Measurements from ENCODE around the gene UCK2.

The UCK2 gene

DNA sequence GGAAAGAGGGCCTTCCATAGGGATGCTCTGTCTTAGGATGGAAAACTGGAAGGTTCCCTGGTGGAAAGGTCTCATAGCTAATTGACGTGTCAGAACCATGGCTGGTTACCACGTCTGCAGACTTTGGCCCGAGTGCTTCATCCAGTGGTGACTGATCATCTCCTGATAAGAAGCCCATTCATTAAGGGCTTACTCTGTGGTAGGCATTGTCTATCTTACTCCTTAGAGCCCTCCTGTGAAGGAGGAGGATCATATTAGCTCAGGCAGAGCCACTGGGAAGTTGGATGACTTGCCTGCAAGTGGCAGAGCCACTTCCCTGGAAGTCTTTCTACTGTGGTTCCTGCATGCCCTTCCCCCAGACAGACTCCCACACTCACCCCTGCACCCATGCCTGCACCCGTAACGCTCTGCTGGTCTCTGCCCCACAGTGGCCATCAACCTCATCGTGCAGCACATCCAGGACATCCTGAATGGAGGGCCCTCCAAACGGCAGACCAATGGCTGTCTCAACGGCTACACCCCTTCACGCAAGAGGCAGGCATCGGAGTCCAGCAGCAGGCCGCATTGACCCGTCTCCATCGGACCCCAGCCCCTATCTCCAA, 79.9 kb downstream of the UCK2 start:
- Histone ChIP-seq H4K20me1 (ENCODE audit: insufficient read depth, low read length) (no peaks in the 10 kb centered on the region), H3K4me3 (ENCODE audit: low read length) (no peak overlapping the region), H3K79me2 (ENCODE audit: low read length) (peaks cover 13% of the 10 kb centered on the region), H3K4me1 (ENCODE audit: low read length) (no peaks in the 10 kb centered on the region), H3F3A (ENCODE audit: insufficient read depth, low read length) (no peaks in the 10 kb centered on the region), H3K27me3 (replicated peaks; ENCODE audit: insufficient read depth, low read length) (no peaks in the 10 kb centered on the region), H3K9me2 (replicated peaks; ENCODE audit: insufficient read depth, low read length) (no peaks in the 10 kb centered on the region), H3K4me2 (ENCODE audit: low read depth, low read length) (no peak overlapping the region), H2AFZ (ENCODE audit: low read length) (no peak overlapping the region), H3K9me3 (replicated peaks; ENCODE audit: insufficient read depth, low read length) (no peaks in the 10 kb centered on the region), H3K9ac (ENCODE audit: low read length) (no peak overlapping the region), H3K27ac (ENCODE audit: low read length) (no peak overlapping the region), H3K36me3 (replicated peaks; ENCODE audit: insufficient read depth, low read length) (peaks cover 4% of the 10 kb centered on the region; the same call in 1 of the 2 replicates)
- no peak for DNase-seq
- TF ChIP-seq EZH2phosphoT487 (IDR thresholded peaks at IDR 0.05; ENCODE audit: low read length) (no peak), EZH2 (optimal IDR thresholded peaks at IDR 0.05; ENCODE audit: low read depth, low read length) (no peak)
- TF ChIP-seq, protein P1, sequence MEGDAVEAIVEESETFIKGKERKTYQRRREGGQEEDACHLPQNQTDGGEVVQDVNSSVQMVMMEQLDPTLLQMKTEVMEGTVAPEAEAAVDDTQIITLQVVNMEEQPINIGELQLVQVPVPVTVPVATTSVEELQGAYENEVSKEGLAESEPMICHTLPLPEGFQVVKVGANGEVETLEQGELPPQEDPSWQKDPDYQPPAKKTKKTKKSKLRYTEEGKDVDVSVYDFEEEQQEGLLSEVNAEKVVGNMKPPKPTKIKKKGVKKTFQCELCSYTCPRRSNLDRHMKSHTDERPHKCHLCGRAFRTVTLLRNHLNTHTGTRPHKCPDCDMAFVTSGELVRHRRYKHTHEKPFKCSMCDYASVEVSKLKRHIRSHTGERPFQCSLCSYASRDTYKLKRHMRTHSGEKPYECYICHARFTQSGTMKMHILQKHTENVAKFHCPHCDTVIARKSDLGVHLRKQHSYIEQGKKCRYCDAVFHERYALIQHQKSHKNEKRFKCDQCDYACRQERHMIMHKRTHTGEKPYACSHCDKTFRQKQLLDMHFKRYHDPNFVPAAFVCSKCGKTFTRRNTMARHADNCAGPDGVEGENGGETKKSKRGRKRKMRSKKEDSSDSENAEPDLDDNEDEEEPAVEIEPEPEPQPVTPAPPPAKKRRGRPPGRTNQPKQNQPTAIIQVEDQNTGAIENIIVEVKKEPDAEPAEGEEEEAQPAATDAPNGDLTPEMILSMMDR (IDR thresholded peaks at IDR 0.05; ENCODE audit: low read length): no peak

DNA sequence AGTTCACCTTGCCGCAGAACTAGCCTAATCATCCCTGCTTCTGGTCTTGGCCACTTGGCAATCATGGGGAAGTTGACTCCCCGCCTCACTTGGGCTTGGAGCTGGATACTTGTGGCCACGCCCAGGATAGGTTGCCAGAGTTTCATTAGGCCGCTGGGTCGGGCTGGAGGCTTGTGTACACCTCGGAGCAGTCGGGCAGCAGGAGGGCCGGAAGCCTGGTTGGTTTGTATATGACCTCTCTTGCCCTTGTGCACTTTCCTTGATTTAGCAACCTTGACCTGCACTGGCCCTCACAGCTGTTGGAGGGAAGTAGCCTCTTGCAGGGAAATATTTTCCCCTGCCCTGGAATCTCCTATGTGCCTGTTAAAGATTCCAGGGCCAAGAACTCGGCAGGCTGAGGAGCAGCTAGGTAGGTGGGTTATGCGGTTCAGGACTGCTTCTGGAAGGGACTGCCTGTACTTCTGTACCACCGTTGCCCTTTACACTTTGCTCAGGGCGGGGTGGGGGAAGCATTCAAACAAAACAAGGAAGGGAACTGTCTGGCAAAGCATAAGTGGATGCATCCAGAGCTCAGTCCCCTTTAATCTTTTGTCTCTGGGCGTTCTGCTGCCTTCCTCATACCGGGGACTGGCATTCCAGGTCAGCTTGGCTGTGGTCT, 83.5 kb downstream of the UCK2 start:
- Histone ChIP-seq H3K27ac (ENCODE audit: low read length) (no peak overlapping the region), H3K4me2 (ENCODE audit: low read depth, low read length) (no peak overlapping the region), H3K9me2 (replicated peaks; ENCODE audit: insufficient read depth, low read length) (no peaks in the 10 kb centered on the region), H3K4me1 (ENCODE audit: low read length) (no peaks in the 10 kb centered on the region), H3K79me2 (ENCODE audit: low read length) (no peaks in the 10 kb centered on the region), H3K9me3 (replicated peaks; ENCODE audit: insufficient read depth, low read length) (no peaks in the 10 kb centered on the region), H3F3A (ENCODE audit: insufficient read depth, low read length) (peaks cover 3% of the 10 kb centered on the region; the same call in 1 of the 2 replicates), H3K9ac (ENCODE audit: low read length) (no peak overlapping the region), H4K20me1 (ENCODE audit: insufficient read depth, low read length) (no peaks in the 10 kb centered on the region), H3K4me3 (ENCODE audit: low read length) (no peak overlapping the region), H2AFZ (ENCODE audit: low read length) (no peak overlapping the region), H3K27me3 (replicated peaks; ENCODE audit: insufficient read depth, low read length) (no peaks in the 10 kb centered on the region), H3K36me3 (replicated peaks; ENCODE audit: insufficient read depth, low read length) (peaks cover 4% of the 10 kb centered on the region; the same call in 1 of the 2 replicates)
- no peak for DNase-seq
- TF ChIP-seq EZH2phosphoT487 (IDR thresholded peaks at IDR 0.05; ENCODE audit: low read length) (no peak), EZH2 (optimal IDR thresholded peaks at IDR 0.05; ENCODE audit: low read depth, low read length) (no peak)
- TF ChIP-seq, protein P1 (IDR thresholded peaks at IDR 0.05; ENCODE audit: low read length): no peak

- no peak overlapping the region for H3K4me3 ChIP-seq (ENCODE audit: low read length)
- H3K9ac ChIP-seq (ENCODE audit: low read length): no peak overlapping the region
- H3K36me3 ChIP-seq (replicated peaks; ENCODE audit: insufficient read depth, low read length): peaks cover 4% of the 10 kb centered on the region; the same call in 1 of the 2 replicates
- no peaks in the 10 kb centered on the region for H3K27me3 ChIP-seq (replicated peaks; ENCODE audit: insufficient read depth, low read length)
- H2AFZ ChIP-seq (ENCODE audit: low read length): no peak overlapping the region
- H3K27ac ChIP-seq (ENCODE audit: low read length): no peak overlapping the region
- no peak overlapping the region for H3K4me2 ChIP-seq (ENCODE audit: low read depth, low read length)
- H4K20me1 ChIP-seq (ENCODE audit: insufficient read depth, low read length): no peaks in the 10 kb centered on the region
- no peaks in the 10 kb centered on the region for H3K9me3 ChIP-seq (replicated peaks; ENCODE audit: insufficient read depth, low read length)
- H3K9me2 ChIP-seq (replicated peaks; ENCODE audit: insufficient read depth, low read length): no peaks in the 10 kb centered on the region
- TF ChIP-seq, protein P1 (IDR thresholded peaks at IDR 0.05; ENCODE audit: low read length): no peak
- no peak for TF ChIP-seq EZH2 (optimal IDR thresholded peaks at IDR 0.05; ENCODE audit: low read depth, low read length)
- no peak for TF ChIP-seq EZH2phosphoT487 (IDR thresholded peaks at IDR 0.05; ENCODE audit: low read length)
- no peaks in the 10 kb centered on the region for H3K79me2 ChIP-seq (ENCODE audit: low read length)
- peaks cover 3% of the 10 kb centered on the region; the same call in 1 of the 2 replicates for H3F3A ChIP-seq (ENCODE audit: insufficient read depth, low read length)
- DNase-seq: no peak
- no peaks in the 10 kb centered on the region for H3K4me1 ChIP-seq (ENCODE audit: low read length)
Observed at GRCh38 chr1:165911609-165912281, 84.3 kb downstream of the UCK2 start.

Data from MM.1S (cell line).